Measurements from ENCODE around the gene BANP.
A peak's percentile ranks its signal among the peaks of the same experiment; 100 is the strongest.
"Not testable (repeated sequence)": the region's sequence is repeated elsewhere in the genome, so short reads cannot be mapped to it uniquely, and the experiment has no call there.

BANP gene

DNA sequence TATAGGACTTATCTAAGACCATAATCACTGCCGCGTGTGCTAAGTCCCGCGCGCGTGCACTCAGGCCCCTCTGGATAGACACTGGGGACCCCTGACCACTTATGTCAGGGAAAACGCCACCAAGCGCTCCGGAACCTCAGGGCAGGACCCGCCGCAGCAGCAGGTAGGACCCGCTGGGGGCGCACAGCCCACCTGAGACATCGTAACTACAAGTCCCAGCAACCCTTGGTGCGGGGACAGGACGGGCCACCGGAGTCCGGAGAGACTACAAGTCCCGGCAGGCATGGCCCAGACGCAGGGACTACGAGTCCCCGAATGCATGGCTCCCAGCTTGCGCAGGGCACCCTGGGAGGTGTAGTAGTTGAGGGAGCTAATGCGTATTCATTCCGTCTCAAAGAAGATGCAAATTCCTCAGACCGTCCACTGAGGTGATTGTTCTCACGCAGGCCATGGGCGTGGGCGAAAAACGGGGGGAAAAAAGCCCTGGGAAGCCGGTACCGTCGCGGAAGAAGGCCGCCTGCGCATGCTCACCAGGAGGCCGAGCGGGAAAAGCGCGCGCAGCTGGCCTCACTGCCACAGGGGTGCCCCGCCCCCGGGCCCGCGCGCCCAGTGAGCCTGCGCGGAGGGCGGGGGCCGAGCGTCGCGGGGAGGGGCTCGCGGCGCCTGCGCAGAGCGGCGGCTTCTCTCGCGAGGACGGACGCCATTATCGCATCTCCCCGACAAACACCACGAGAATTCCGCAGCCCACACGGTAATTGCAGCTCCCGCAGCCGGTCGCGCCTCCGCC lies at the start of gene BANP:
Gene BANP (plus strand): TSS at position 670 of the 787 bp plus-strand sequence. CDS start 23,682 bp downstream, outside the sequence.
- no peak for TF ChIP-seq ZFX (IDR thresholded peaks at IDR 0.05)
- TF ChIP-seq CTCF (conservative IDR thresholded peaks at IDR 0.05): no peak; the same call in 1 of the 2 replicates
- H3K27ac ChIP-seq: peak within 1 kb of the TSS; percentile 94

DNA sequence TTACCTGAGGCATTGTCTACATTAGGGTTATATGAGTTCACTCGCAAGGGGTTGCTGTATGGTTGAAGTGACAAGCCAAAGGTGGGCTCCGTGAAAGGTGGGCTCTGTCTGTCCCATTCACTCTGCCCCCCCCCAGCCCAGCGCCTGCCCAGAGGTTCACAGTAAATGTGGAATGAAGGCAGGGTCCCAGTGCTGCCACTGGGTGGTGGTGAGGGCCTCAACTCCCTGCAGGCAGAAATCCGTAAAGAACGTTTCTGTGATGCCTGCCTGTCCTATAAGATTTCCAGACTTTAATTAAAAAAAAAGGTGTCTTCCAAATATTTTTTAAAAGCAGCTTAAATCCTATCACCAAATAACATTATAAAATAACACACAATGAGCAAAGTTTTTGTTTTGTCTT lies 46.3 kb upstream of the BANP start:
- H3K27ac ChIP-seq: not testable (repeated sequence)

DNA sequence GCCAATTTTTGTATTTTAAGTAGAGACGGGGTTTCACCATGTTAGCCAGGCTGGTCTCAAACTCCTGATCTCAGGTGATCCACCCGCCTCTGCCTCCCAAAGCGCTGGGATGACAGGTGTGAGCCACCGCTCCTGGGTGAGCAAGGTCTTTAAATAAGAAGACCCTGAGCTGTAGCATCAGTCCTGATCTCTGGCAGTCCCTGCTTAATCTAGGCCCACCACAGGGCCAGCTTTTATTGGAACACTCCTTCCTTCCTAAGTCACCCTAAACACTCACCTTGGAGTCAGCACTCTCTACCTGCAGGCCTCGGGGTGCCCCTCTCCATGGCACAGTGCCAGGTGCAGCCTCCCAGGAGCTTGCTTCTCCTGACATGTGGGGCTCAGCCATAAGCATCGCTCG lies 45.7 kb upstream of the BANP start:
- not testable (repeated sequence) for H3K27ac ChIP-seq

GRCh38 chr16:87908101-87908500 lies 43.1 kb upstream of the BANP start:
- H3K27ac ChIP-seq: not testable (repeated sequence)

DNA sequence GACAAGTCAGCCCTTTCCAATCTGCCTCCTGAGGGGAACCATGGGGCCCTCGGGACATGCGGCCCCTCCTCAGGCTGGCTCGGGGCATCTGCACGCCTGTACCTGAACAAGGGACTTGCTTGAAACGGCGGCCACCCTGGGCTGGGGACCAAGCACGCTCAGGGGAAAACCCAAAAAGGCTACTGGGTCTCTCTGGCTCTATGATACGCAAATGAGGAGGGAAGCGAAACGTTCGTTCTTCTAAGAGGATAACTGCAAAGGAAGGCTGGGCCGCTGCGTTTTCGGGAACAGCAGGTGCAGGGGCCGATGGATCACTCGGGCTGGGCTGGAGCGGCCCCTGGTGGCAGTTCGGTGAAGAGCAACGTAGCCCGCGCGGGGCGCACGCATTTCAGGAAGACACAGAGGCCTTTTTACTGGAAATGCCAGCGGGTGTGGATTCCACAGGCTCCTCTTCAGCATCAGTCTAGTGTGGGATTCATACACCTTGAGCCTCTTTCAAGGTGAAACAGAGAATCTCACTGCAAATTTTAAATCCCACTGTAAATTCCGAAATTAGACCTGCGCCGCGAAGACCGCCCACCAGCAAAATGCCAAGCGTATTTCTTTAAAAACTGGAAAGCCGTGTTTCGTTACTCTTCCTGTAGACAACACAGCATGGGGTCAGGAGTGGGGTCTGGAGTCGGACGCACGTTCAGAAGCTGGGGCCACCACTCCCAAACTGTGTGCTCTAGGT lies 41.9 kb upstream of the BANP start:
- H3K27ac ChIP-seq: not testable (repeated sequence)

GRCh38 chr16:87911106-87911763 lies 40.0 kb upstream of the BANP start:
- not testable (repeated sequence) for H3K27ac ChIP-seq

More for the DNA sequence above, 41.9 kb upstream of the BANP start:
- peak; percentile 87 for TF ChIP-seq CTCF (conservative IDR thresholded peaks at IDR 0.05)

- H3K27ac ChIP-seq: not testable (repeated sequence)
These were observed 38.5 kb upstream of the BANP start for GRCh38 chr16:87912691-87913090.

- H3K27ac ChIP-seq: not testable (repeated sequence)
These were observed 37.1 kb upstream of the BANP start for GRCh38 chr16:87914021-87914725.

GRCh38 chr16:87914812-87915211 lies 36.4 kb upstream of the BANP start:
- no peak overlapping the region for H3K27ac ChIP-seq
- TF ChIP-seq CTCF (conservative IDR thresholded peaks at IDR 0.05) (no peak), ZFX (IDR thresholded peaks at IDR 0.05) (no peak)

DNA sequence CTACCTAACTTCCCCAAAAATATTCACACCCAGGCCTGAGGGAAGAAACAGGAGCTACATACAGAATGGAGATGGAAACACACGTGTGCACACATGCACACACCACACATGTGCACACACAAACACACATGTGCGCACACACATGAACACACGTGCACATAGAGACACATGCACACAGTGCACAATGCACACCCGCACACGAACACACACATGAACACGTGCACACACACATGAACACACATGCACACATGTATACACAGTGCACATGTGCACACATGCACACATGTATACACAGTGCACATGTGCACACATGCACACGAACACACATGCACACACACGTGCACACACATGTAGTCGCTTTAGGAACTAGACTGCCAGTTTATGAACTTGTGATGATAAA lies 33.7 kb upstream of the BANP start:
- TF ChIP-seq CTCF (conservative IDR thresholded peaks at IDR 0.05) (no peak), ZFX (IDR thresholded peaks at IDR 0.05) (no peak)

More for the DNA sequence above, 33.7 kb upstream of the BANP start:
- no peak overlapping the region for H3K27ac ChIP-seq

All from C4-2B (cell line).